Kidney (tissue), 14 donors: Measurements from ENCODE around the gene G6PC1. TPM values are rescaled to one million over a fixed set of nuclear protein-coding genes. Genes with fewer than 3 reads are reported as not detected.
A peak's percentile ranks its signal among the peaks of the same experiment; 100 is the strongest.

Experiments
- DNase-seq, 5 donors: peaks; one replicate each; pipeline ENCODE4 v3.0.0-alpha.2; 2013 to 2020
- FAIRE-seq: peaks from 2 replicates; lab custom pipeline; 2012; peaks lifted over from hg19 to GRCh38; lab: Jason Lieb, UNC
- H3K27ac ChIP-seq, 2 donors: one replicate each; pipeline ENCODE4 v1.7.0; 2013; ENCODE audit warnings: low read depth in 2 of 2, low read length in 2 of 2, inconsistent platforms in 1 of 2
- H3K27me3 ChIP-seq: one replicate; pipeline ENCODE4 v1.7.1; 2013; ENCODE audit warnings: low read length, inconsistent platforms; ENCODE audit not compliant: control insufficient read depth, insufficient read depth
- H3K36me3 ChIP-seq, 3 donors: one replicate each; pipeline versions ENCODE4 v1.7.0 to v1.7.1; 2013; ENCODE audit warnings: low read length in 3 of 3, control low read depth in 1 of 3, inconsistent platforms in 1 of 3; ENCODE audit not compliant: insufficient read depth in 3 of 3, control insufficient read depth in 2 of 3
- H3K4me1 ChIP-seq, 3 donors: one replicate each; pipeline versions ENCODE4 v1.7.0 to v1.7.1; 2013; ENCODE audit warnings: low read length in 3 of 3, inconsistent platforms in 1 of 3, low read depth in 1 of 3; ENCODE audit not compliant: control insufficient read depth in 2 of 3, insufficient read depth in 2 of 3
- H3K4me3 ChIP-seq, 3 donors: one replicate each; pipeline versions ENCODE4 v1.7.0 to v1.8.1; 2013; ENCODE audit warnings: low read length in 3 of 3, control low read depth in 1 of 3, inconsistent platforms in 1 of 3
- H3K9ac ChIP-seq, 3 donors: one replicate each; pipeline versions ENCODE4 v1.7.0 to v1.7.1; 2013; ENCODE audit warnings: low read length in 3 of 3, control low read depth in 1 of 3, inconsistent platforms in 1 of 3
- H3K9me3 ChIP-seq, 3 donors: one replicate each; pipeline versions ENCODE4 v1.7.0 to v1.7.1; 2013; ENCODE audit warnings: low read length in 3 of 3, control low read depth in 1 of 3, inconsistent platforms in 1 of 3; ENCODE audit not compliant: control insufficient read depth in 2 of 3, insufficient read depth in 1 of 3
- CTCF ChIP-seq: IDR thresholded peaks from 3 replicates; pipeline ENCODE4 v1.5.1; 2012; ENCODE audit warnings: mild to moderate bottlenecking, moderate library complexity, borderline replicate concordance; ENCODE audit not compliant: insufficient read depth; ENCODE audit errors: extremely low read depth
- intact Hi-C: fragments of 100-400 bp; cut with DNase I; formaldehyde crosslinking; loops from one replicate; pipeline ENCODE4 v1.11.1; 2022
- polyA plus RNA-seq: library from polyadenylated mRNA; stranded (reverse); fragments of 350-450 nt; fragmentation: Illumina TruSeq; extraction: RNeasy Lipid Tissue Mini Kit (QIAGEN cat#74804); gene quantifications from one replicate; pipeline ENCODE4 v1.2.3, GENCODE V29; 2014; ENCODE audit warnings: low read depth, low replicate concordance; ENCODE audit not compliant: insufficient read depth
- total RNA-seq: library from RNA; stranded (reverse); fragmentation: NEBNext Ultra II Directional; extraction: Animal tissue kit (Norgen Biotek cat#: 25700); gene quantifications from one replicate; pipeline ENCODE4 v1.2.1, GENCODE V29; 2021
- donor health status: control.
- donor health status: control.
- donor health status: control.
- donor health status: control.
- donor health status: control.
- donor health status: DM: yes; HTN: yes; CAD: no.
- donor health status: Normal renal cell carcinoma (clear cell type).

G6PC1 gene
- total and polyA plus RNA-seq, 2 donors from 2014 or later, result 0.16 to 10.5 TPM

DNA sequence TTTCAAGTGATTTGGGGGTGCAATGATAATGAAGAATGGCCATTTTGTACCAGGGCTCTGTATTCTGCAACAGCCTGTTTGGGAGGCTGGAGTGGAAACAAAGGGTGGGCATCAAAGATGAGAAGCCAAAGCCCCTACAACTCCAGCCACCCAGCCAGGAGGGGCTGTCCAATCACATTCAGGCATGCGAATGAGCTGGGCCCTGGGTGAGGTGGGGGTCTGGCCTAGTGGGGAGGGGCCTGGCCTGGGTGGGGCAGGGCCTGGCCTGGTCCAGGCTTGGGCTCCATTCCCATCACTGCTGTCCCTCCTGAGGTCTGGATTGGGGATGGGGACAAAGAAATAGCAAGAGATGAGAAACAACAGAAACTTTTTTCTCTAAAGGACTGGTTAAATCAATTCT, 43.2 kb upstream of the G6PC1 start:
- TF ChIP-seq CTCF, result no peak
- Histone ChIP-seq H3K4me3 (no peak overlapping the region), H3K27ac (no peak overlapping the region), H3K4me1 (peaks cover 0 to 13% (median 0%) of the 10 kb centered on the region in 3 donors), H3K9me3 (no peaks in the 10 kb centered on the region), H3K36me3 (no peaks in the 10 kb centered on the region), H3K27me3 (no peaks in the 10 kb centered on the region), H3K9ac (no peak overlapping the region)
- FAIRE-seq, result no peak
- intact Hi-C loops, result no loop called here
- DNase-seq, result peak in 1 of 5 donors; percentile 27

DNA sequence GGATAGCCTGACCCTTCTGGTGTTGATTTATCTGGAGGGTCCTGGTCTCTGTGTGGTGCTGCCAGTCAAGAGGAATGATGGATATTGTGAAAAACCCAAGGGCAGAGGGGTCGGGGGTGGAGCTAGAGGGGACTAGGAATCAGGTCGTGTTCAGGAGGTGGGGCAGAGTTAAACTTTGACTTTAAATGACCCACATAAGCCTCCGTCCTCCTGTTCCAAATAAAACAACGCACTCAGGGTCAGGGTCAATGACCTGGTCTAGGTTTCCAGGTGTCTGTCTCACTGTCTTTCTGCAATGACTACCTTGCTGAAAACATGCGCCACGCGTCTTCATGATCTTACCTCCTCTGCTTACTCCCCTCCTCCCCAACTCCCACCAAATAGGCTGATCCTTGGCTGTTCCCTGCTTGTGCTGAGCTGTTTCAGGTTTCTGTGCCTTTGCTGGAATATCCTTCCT, 34.9 kb upstream of the G6PC1 start:
- no peaks in the 10 kb centered on the region for H3K27me3 ChIP-seq
- no peak for TF ChIP-seq CTCF
- no peak overlapping the region for H3K9ac ChIP-seq
- intact Hi-C loops, result no loop called here
- no peaks in the 10 kb centered on the region for H3K36me3 ChIP-seq
- no peak overlapping the region for H3K4me3 ChIP-seq
- no peak overlapping the region for H3K27ac ChIP-seq
- FAIRE-seq, result no peak
- DNase-seq, result peak in 1 of 5 donors; percentile 22
- H3K4me1 ChIP-seq, result peaks cover 0 to 11% (median 8%) of the 10 kb centered on the region in 3 donors
- H3K9me3 ChIP-seq, result no peaks in the 10 kb centered on the region

GRCh38 chr17:42866216-42866615, 34.4 kb upstream of the G6PC1 start:
- Histone ChIP-seq H3K4me1 (peaks cover 0 to 11% (median 8%) of the 10 kb centered on the region in 3 donors), H3K9me3 (no peaks in the 10 kb centered on the region), H3K27me3 (no peaks in the 10 kb centered on the region), H3K36me3 (no peaks in the 10 kb centered on the region), H3K9ac (no peak overlapping the region), H3K27ac (no peak overlapping the region), H3K4me3 (no peak overlapping the region)
- no peak for FAIRE-seq
- peak in 1 of 5 donors; percentile 16 for DNase-seq
- intact Hi-C loops, result no loop called here
- no peak for TF ChIP-seq CTCF
